Gastrocnemius medialis (tissue), 4 donors: ENCODE results near the gene MAP3K10. TPM values are rescaled to one million over a fixed set of nuclear protein-coding genes. Genes with fewer than 3 reads are reported as not detected.

ENCODE experiments used
- ATAC-seq, 2 donors: fragments of 150-250 bp; one replicate each; pipeline ENCODE4 v1.9.1; 2016
- DNase-seq, 2 donors: peaks; one replicate each; pipeline ENCODE4 v3.0.0-alpha.2; 2019
- H3K27ac ChIP-seq, 4 donors: fragments of 200-600 bp; sonication (generic); 1 replicate in 1 of 4; 2 replicates in 3 of 4; pipeline ENCODE4 v1.5.1; 2016 to 2018; ENCODE audit warnings: mild to moderate bottlenecking in 2 of 4, moderate library complexity in 1 of 4
- H3K27me3 ChIP-seq, 3 donors: fragments of 200-600 bp; sonication (generic) in 2 of 3; 1 replicate in 1 of 3; 2 replicates in 2 of 3; pipeline versions ENCODE4 v1.5.1 to v1.6.0; 2016 to 2019; ENCODE audit warnings: mild to moderate bottlenecking in 1 of 3, moderate library complexity in 1 of 3
- H3K36me3 ChIP-seq, 2 donors: fragments of 200-600 bp; sonication (generic) in 1 of 2; one replicate each; pipeline ENCODE4 v1.5.1; 2017 to 2018
- H3K4me1 ChIP-seq, 2 donors: fragments of 200-600 bp; sonication (generic) in 1 of 2; one replicate each; pipeline ENCODE4 v1.5.1; 2016 to 2017; ENCODE audit warnings: mild to moderate bottlenecking in 2 of 2
- H3K4me3 ChIP-seq, 4 donors: fragments of 200-600 bp; sonication (generic) in 3 of 4; 1 replicate in 1 of 4; 2 replicates in 3 of 4; pipeline ENCODE4 v1.5.1; 2016 to 2019; ENCODE audit warnings: mild to moderate bottlenecking in 2 of 4
- H3K9me3 ChIP-seq, 3 donors: fragments of 200-600 bp; sonication (generic) in 2 of 3; 1 replicate in 1 of 3; 2 replicates in 2 of 3; pipeline ENCODE4 v1.5.1; 2016 to 2019
- POLR2A ChIP-seq, 2 donors: fragments of 450-650 bp; IDR thresholded peaks; one replicate each; pipeline ENCODE4 v1.6.1; 2017; ENCODE audit warnings: antibody characterized with exemption in 2 of 2, mild to moderate bottlenecking in 2 of 2, moderate library complexity in 2 of 2
- in situ Hi-C, 4 donors: fragments of 200-750 bp; cut with MboI; loops; one replicate each; pipeline versions ENCODE4 v1.15.0 to v1.8.0; 2017; ENCODE audit warnings: low sequenced_read_pairs in 4 of 4
- intact Hi-C: fragments of 100-400 bp; cut with DNase I; formaldehyde crosslinking; loops from one replicate; pipeline ENCODE4 v1.15.1; 2023; ENCODE audit warnings: low total_unique reads
- total RNA-seq, 4 donors: library from RNA; depleted of rRNA; stranded (reverse); fragments of >200 nt; gene quantifications; one replicate each; pipeline versions ENCODE4 v1.1.0 to v1.2.3, GENCODE V29; 2016
- TF ChIP-seq, protein P1 (sequence below), 5 experiments: fragments of 450-650 bp in 3 of 5; fragments of 200-600 bp in 2 of 5; sonication (generic) in 2 of 5; IDR thresholded peaks in 4 of 5; conservative IDR thresholded peaks in 1 of 5; 1 replicate in 4 of 5; 2 replicates in 1 of 5; pipeline ENCODE4 v1.5.1; 2016 to 2019; ENCODE audit warnings: antibody characterized with exemption in 5 of 5, mild to moderate bottlenecking in 3 of 5, moderate library complexity in 3 of 5

MAP3K10 gene
- total RNA-seq, 4 donors from 2014 or later, result 16.4 to 25.8 (median 21.6) TPM

DNA sequence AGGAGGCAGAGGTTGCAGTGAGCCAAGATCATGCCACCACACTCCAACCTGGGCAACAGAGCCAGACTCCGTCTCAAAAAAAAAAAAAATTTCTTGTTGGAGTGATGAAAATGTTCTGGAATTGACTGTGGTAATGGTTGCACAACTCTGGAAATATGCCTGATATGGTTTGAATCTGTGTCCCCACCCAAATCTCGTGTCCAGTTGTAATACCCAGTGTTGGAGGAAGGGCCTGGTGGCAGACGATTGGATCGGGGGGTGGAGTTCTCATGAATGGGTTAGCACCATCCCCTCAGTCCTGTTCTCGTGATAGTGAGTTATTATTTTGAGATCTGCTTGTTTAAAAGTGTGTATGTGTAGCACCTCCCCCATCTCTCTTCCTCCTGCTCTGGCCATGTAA is 41.1 kb upstream of the MAP3K10 start:
- ATAC-seq, result no peak
- intact Hi-C loops, result no loop called here
- no peak for DNase-seq
- Histone ChIP-seq H3K36me3 (no peaks in the 10 kb centered on the region), H3K27ac (no peak overlapping the region), H3K4me3 (no peak overlapping the region), H3K4me1 (no peaks in the 10 kb centered on the region), H3K27me3 (peaks cover 0 to 3% (median 0%) of the 10 kb centered on the region in 3 donors), H3K9me3 (no peaks in the 10 kb centered on the region)
- in situ Hi-C loops, result no loop called here
- TF ChIP-seq, protein P1, sequence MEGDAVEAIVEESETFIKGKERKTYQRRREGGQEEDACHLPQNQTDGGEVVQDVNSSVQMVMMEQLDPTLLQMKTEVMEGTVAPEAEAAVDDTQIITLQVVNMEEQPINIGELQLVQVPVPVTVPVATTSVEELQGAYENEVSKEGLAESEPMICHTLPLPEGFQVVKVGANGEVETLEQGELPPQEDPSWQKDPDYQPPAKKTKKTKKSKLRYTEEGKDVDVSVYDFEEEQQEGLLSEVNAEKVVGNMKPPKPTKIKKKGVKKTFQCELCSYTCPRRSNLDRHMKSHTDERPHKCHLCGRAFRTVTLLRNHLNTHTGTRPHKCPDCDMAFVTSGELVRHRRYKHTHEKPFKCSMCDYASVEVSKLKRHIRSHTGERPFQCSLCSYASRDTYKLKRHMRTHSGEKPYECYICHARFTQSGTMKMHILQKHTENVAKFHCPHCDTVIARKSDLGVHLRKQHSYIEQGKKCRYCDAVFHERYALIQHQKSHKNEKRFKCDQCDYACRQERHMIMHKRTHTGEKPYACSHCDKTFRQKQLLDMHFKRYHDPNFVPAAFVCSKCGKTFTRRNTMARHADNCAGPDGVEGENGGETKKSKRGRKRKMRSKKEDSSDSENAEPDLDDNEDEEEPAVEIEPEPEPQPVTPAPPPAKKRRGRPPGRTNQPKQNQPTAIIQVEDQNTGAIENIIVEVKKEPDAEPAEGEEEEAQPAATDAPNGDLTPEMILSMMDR (IDR thresholded peaks at IDR 0.05 in 4 of 5, conservative IDR thresholded peaks at IDR 0.05 in 1 of 5), result no peak
- TF ChIP-seq POLR2A (IDR thresholded peaks at IDR 0.05), result no peak

- Histone ChIP-seq H3K4me3 (no peak overlapping the region), H3K27me3 (no peaks in the 10 kb centered on the region), H3K27ac (no peak overlapping the region), H3K9me3 (no peaks in the 10 kb centered on the region), H3K4me1 (no peaks in the 10 kb centered on the region), H3K36me3 (no peaks in the 10 kb centered on the region)
- in situ Hi-C loops (no loop called here), intact Hi-C loops (no loop called here)
- DNase-seq (no peak), ATAC-seq (no peak)
- TF ChIP-seq, protein P1 (IDR thresholded peaks at IDR 0.05 in 4 of 5, conservative IDR thresholded peaks at IDR 0.05 in 1 of 5), result no peak
- no peak for TF ChIP-seq POLR2A (IDR thresholded peaks at IDR 0.05)
Observed at GRCh38 chr19:40154121-40154680, 37.0 kb upstream of the MAP3K10 start.

DNA sequence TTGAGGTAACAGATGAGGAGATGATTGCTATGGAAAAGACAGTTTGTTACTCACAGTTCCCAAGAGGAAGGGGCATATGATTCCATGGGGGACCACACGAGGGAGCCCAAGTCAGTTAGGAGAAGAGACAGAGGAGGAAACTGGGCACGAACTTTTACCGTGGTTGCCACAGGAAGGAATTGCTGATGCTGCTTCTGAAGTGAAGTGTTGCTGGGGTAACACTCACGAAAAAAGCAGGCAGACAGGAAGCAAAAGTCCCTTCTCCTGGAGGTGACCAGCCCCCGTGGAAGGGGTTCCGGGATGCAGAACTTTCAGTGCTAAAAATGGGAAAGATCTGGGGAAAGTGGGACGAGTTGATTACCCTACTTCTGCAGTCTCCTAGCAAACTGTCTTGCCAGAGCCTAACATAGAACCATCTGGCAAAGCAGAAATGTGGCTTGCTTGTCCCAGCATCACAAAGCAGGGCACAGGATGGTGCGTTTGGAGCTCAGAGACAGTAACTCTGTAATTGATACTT is 35.4 kb upstream of the MAP3K10 start:
- DNase-seq, result no peak
- no peak for TF ChIP-seq POLR2A (IDR thresholded peaks at IDR 0.05)
- TF ChIP-seq, protein P1 (IDR thresholded peaks at IDR 0.05 in 4 of 5, conservative IDR thresholded peaks at IDR 0.05 in 1 of 5), result no peak
- Histone ChIP-seq H3K4me1 (no peaks in the 10 kb centered on the region), H3K9me3 (no peaks in the 10 kb centered on the region), H3K27ac (no peak overlapping the region), H3K4me3 (no peak overlapping the region), H3K36me3 (no peaks in the 10 kb centered on the region), H3K27me3 (no peaks in the 10 kb centered on the region)
- no peak for ATAC-seq
- intact Hi-C loops, result no loop called here
- in situ Hi-C loops, result no loop called here

DNA sequence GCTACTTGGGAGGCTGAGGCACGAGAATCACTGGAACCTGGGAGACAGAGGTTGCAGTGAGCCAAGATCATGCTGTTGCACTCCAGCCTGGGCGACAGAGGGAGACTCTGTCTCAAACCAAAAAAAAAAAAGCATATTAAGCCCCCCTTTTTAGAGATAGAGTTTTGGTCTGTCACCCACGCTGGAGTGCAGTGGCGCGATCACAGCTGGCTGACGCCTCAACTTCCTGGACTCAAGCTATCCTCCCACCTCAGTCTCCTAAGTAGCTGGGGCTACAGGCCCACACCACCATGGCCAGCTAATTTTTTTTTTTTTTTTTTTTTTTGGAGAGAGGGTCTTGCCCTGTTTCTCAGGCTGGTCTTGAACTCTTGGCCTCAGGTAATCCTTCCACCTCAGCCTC is 34.2 kb upstream of the MAP3K10 start:
- intact Hi-C loops (no loop called here), in situ Hi-C loops (no loop called here)
- Histone ChIP-seq H3K36me3 (no peaks in the 10 kb centered on the region), H3K27ac (no peak overlapping the region), H3K4me3 (no peak overlapping the region), H3K9me3 (no peaks in the 10 kb centered on the region), H3K27me3 (no peaks in the 10 kb centered on the region), H3K4me1 (no peaks in the 10 kb centered on the region)
- no peak for ATAC-seq
- TF ChIP-seq, protein P1 (IDR thresholded peaks at IDR 0.05 in 4 of 5, conservative IDR thresholded peaks at IDR 0.05 in 1 of 5), result no peak
- TF ChIP-seq POLR2A (IDR thresholded peaks at IDR 0.05), result no peak
- DNase-seq, result no peak

- Histone ChIP-seq H3K27me3 (no peaks in the 10 kb centered on the region), H3K4me3 (no peak overlapping the region), H3K4me1 (no peaks in the 10 kb centered on the region), H3K9me3 (no peaks in the 10 kb centered on the region), H3K27ac (no peak overlapping the region), H3K36me3 (no peaks in the 10 kb centered on the region)
- TF ChIP-seq POLR2A (IDR thresholded peaks at IDR 0.05), result no peak
- TF ChIP-seq, protein P1 (IDR thresholded peaks at IDR 0.05 in 4 of 5, conservative IDR thresholded peaks at IDR 0.05 in 1 of 5), result no peak
- DNase-seq (no peak), ATAC-seq (no peak)
- intact Hi-C loops, result no loop called here
- in situ Hi-C loops, result no loop called here
Observed at GRCh38 chr19:40159744-40160143, 31.5 kb upstream of the MAP3K10 start.
